Measurements from ENCODE around the gene FDXACB1. TPM values are rescaled to one million over a fixed set of nuclear protein-coding genes. Genes with fewer than 3 reads are reported as not detected.
A peak's percentile ranks its signal among the peaks of the same experiment; 100 is the strongest.

Gene FDXACB1
- total and polyA plus RNA-seq, 9 of the 15 experiments (the other 6 are each of a cell fraction or from before 2014, with no cell fraction given) = 3.2 to 7.5 (median 5.3) TPM

- TF ChIP-seq MIER1 (IDR thresholded peaks at IDR 0.05; ENCODE audit: low read depth) (no peak; the same call in 1 of the 2 replicates), LCOR (CRISPR knock-in tag; IDR thresholded peaks at IDR 0.05) (no peak), FUS (optimal IDR thresholded peaks at IDR 0.05; ENCODE audit: low read depth, low read length) (no peak), PTBP1 (IDR thresholded peaks at IDR 0.05; ENCODE audit: low read depth, low read length) (no peak), HDGF (IDR thresholded peaks at IDR 0.05) (no peak), RBM15 (IDR thresholded peaks at IDR 0.05; ENCODE audit: insufficient read depth, low read length) (no peak), LEF1 (IDR thresholded peaks at IDR 0.05) (no peak), JUN (IDR thresholded peaks at IDR 0.05; ENCODE audit: borderline replicate concordance, low read depth, low read length) (no peak), JUN (CRISPR knock-in tag; IDR thresholded peaks at IDR 0.05; ENCODE audit: borderline replicate concordance) (no peak; the same call in 1 of the 2 replicates), ZNF717 (CRISPR knock-in tag; IDR thresholded peaks at IDR 0.05) (no peak), MTA2 (IDR thresholded peaks at IDR 0.05; ENCODE audit: low read depth) (no peak), NKRF (IDR thresholded peaks at IDR 0.05; ENCODE audit: borderline replicate concordance) (peak; percentile 32; the same call in 1 of the 2 replicates), PHF20 (IDR thresholded peaks at IDR 0.05; ENCODE audit: partially characterized antibody) (peak; percentile 35), PML (IDR thresholded peaks at IDR 0.05; ENCODE audit: low read length) (0 out of 2 replicates have a peak, but pooled peaks have one; percentile 46), RERE (CRISPR knock-in tag; IDR thresholded peaks at IDR 0.05; ENCODE audit: borderline replicate concordance) (no peak), BACH1 (tag; IDR thresholded peaks at IDR 0.05) (no peak), TAL1 (IDR thresholded peaks at IDR 0.05) (no peak), GMEB1 (CRISPR knock-in tag; IDR thresholded peaks at IDR 0.05) (peak; percentile 53; the same call in 1 of the 2 replicates), HNRNPK (IDR thresholded peaks at IDR 0.05; ENCODE audit: low read depth, low read length, poor library complexity, severe bottlenecking) (no peak), SAFB (IDR thresholded peaks at IDR 0.05; ENCODE audit: borderline replicate concordance, low read depth, low read length) (no peak), ATF7 (IDR thresholded peaks at IDR 0.05) (peak; percentile 57)
These were observed 7.9 kb downstream of the FDXACB1 start, which contains the start of gene ALG9 (continued) for GRCh38 chr11:111870886-111871692.

Data from K562 (cell line).